ENCODE measurements around the gene GNG2.

DNA sequence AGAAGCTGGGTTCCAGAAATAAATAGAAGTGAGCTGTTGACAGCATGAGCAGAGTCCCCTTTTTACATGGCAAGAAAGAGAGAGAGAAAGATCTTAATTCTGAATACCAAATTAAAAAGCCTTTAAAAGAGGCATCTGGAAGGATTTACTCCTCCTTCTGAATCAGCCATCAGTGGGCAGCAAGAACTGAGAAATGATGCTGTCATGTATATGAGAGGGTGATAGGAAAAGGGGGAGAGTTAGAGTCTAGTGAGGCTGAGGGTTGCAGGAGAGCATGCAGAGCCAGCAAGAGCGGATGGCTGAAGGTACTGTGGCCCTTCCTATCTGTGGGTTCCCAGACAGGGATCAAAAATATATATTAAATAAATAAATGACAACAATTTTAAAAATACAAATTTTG is 34.5 kb upstream of the GNG2 start:
- no peak for TF ChIP-seq EZH2phosphoT487 (IDR thresholded peaks at IDR 0.05; ENCODE audit: borderline replicate concordance, low read depth, low read length)
- TF ChIP-seq, protein P1, sequence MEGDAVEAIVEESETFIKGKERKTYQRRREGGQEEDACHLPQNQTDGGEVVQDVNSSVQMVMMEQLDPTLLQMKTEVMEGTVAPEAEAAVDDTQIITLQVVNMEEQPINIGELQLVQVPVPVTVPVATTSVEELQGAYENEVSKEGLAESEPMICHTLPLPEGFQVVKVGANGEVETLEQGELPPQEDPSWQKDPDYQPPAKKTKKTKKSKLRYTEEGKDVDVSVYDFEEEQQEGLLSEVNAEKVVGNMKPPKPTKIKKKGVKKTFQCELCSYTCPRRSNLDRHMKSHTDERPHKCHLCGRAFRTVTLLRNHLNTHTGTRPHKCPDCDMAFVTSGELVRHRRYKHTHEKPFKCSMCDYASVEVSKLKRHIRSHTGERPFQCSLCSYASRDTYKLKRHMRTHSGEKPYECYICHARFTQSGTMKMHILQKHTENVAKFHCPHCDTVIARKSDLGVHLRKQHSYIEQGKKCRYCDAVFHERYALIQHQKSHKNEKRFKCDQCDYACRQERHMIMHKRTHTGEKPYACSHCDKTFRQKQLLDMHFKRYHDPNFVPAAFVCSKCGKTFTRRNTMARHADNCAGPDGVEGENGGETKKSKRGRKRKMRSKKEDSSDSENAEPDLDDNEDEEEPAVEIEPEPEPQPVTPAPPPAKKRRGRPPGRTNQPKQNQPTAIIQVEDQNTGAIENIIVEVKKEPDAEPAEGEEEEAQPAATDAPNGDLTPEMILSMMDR (conservative IDR thresholded peaks at IDR 0.05; ENCODE audit: low read length) = no peak

Data from OCI-LY7 (cell line).